A673 (cell line): Measurements from ENCODE around the gene CPB1. TPM values are rescaled to one million over a fixed set of nuclear protein-coding genes. Genes with fewer than 3 reads are reported as not detected.

Experiments used
- BruUV-seq: library from RNA; stranded (reverse); fragments of 400-500 nt; replicated peaks from 2 replicates; lab custom pipeline; 2021; lab: Mats Ljungman, UMichigan
- CTCF ChIA-PET: fragments of 300-600 bp; sonication (Branson Sonifier 250); formaldehyde crosslinking; loops from one replicate; lab custom pipeline; 2022; ENCODE audit warnings: antibody characterized with exemption; lab: Charles Lee
- POLR2A ChIA-PET: fragments of 300-600 bp; sonication (Branson Sonifier 250); formaldehyde crosslinking; loops from one replicate; lab custom pipeline; 2022; ENCODE audit warnings: antibody characterized with exemption; ENCODE audit not compliant: low non-redundant PET; lab: Charles Lee
- DNase-seq: peaks from one replicate; pipeline ENCODE4 v3.0.0-alpha.2; 2015; ENCODE audit warnings: low spot score
- H3K27ac ChIP-seq: fragments of 200-600 bp; sonication (generic); 2 replicates; pipeline ENCODE4 v1.5.1; 2016; ENCODE audit warnings: mixed run types, low read depth, mild to moderate bottlenecking, mixed read lengths, antibody characterized with exemption, low read length; ENCODE audit not compliant: poor library complexity, severe bottlenecking
- H3K27me3 ChIP-seq: fragments of 200-600 bp; sonication (generic); replicated peaks from 2 replicates; pipeline ENCODE4 v1.6.1; 2017; ENCODE audit warnings: mixed run types, low read depth, mild to moderate bottlenecking, mixed read lengths, antibody characterized with exemption, low read length; ENCODE audit not compliant: insufficient read depth, poor library complexity
- H3K36me3 ChIP-seq: fragments of 200-600 bp; sonication (generic); 2 replicates; pipeline ENCODE4 v1.6.1; 2016; ENCODE audit warnings: mixed run types, mild to moderate bottlenecking, mixed read lengths, antibody characterized with exemption, low read length; ENCODE audit not compliant: insufficient read depth, poor library complexity, severe bottlenecking
- H3K4me1 ChIP-seq: fragments of 200-600 bp; sonication (generic); 2 replicates; pipeline ENCODE4 v1.6.1; 2017; ENCODE audit warnings: mixed run types, mild to moderate bottlenecking, mixed read lengths, antibody characterized with exemption, low read length; ENCODE audit not compliant: insufficient read depth, poor library complexity, severe bottlenecking
- H3K4me3 ChIP-seq: fragments of 200-600 bp; sonication (generic); 2 replicates; pipeline ENCODE4 v1.5.1; 2016; ENCODE audit warnings: low read depth, mixed run types, mild to moderate bottlenecking, mixed read lengths, low read length; ENCODE audit not compliant: poor library complexity, severe bottlenecking
- H3K9me3 ChIP-seq: fragments of 200-600 bp; sonication (generic); 2 replicates; pipeline ENCODE4 v1.6.1; 2016; ENCODE audit warnings: mixed run types, low read depth, mild to moderate bottlenecking, mixed read lengths, antibody characterized with exemption, low read length; ENCODE audit not compliant: poor library complexity, severe bottlenecking
- CTCF ChIP-seq: fragments of 300-800, 200-600 bp; sonication (generic); conservative IDR thresholded peaks from 2 replicates; pipeline ENCODE4 v1.5.1; 2017; ENCODE audit warnings: low read depth, mild to moderate bottlenecking, antibody characterized with exemption, low read length, moderate library complexity, mixed read lengths
- EZH2 ChIP-seq: fragments of 200-600 bp; sonication (generic); IDR thresholded peaks from 2 replicates; pipeline ENCODE4 v1.6.1; 2017; ENCODE audit warnings: borderline replicate concordance, low read depth, mild to moderate bottlenecking, mixed read lengths, antibody characterized with exemption, low read length; ENCODE audit not compliant: poor library complexity, severe bottlenecking
- intact Hi-C: fragments of 100-400 bp; cut with micrococcal nuclease; formaldehyde crosslinking; loops from one replicate; pipeline ENCODE4 v1.10.0; 2022; ENCODE audit not compliant: unreplicated experiment
- total RNA-seq: library from RNA; stranded (reverse); gene quantifications from 2 replicates; pipeline ENCODE4 v1.2.3, GENCODE V29; 2021

CPB1 gene
- total RNA-seq, 1 experiment from 2014 or later, result not detected

GRCh38 chr3:148863297-148863696, 35.7 kb downstream of the CPB1 start:
- no peaks in the 10 kb centered on the region for H3K36me3 ChIP-seq
- TF ChIP-seq CTCF, result no peak
- no peak for DNase-seq
- no peak overlapping the region for H3K4me3 ChIP-seq
- no peaks in the 10 kb centered on the region for H3K27me3 ChIP-seq
- CTCF ChIA-PET, result no interaction called here
- no peaks in the 10 kb centered on the region for H3K9me3 ChIP-seq
- intact Hi-C loops, result loop anchor here (10.0 kb wide), 1 partner anchor 478 kb away; no protein-coding TSS in a partner anchor
- BruUV-seq, result no TSS peak
- no peaks in the 10 kb centered on the region for H3K4me1 ChIP-seq
- H3K27ac ChIP-seq, result no peak overlapping the region
- POLR2A ChIA-PET, result no interaction called here

DNA sequence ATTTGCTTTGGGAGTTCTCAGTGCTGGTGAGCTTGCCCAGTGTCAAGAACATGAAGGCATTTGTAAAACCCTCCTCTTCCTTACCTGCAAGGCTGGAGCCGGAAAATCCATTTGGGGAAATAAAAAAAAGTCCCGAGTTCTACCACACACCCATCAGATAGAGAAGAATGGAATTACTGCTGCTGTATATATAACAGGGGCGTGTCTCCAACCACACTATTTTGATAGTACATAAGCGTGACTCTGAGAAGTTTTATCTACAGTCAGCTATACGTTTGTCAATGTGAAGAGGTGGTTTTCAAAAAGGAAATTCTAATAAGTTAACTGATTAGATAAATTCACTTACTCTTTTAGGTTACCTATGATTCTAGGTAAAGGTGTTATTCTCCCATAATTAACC, 36.2 kb downstream of the CPB1 start:
- Histone ChIP-seq H3K4me1 (no peaks in the 10 kb centered on the region), H3K27ac (no peak overlapping the region), H3K9me3 (no peaks in the 10 kb centered on the region), H3K4me3 (no peak overlapping the region), H3K27me3 (no peaks in the 10 kb centered on the region), H3K36me3 (no peaks in the 10 kb centered on the region)
- BruUV-seq, result no TSS peak
- no peak for DNase-seq
- intact Hi-C loops, result loop anchor here (10.0 kb wide), 1 partner anchor 479 kb away; no protein-coding TSS in a partner anchor
- ChIA-PET CTCF (no interaction called here), POLR2A (no interaction called here)
- TF ChIP-seq CTCF (no peak), EZH2 (no peak)

DNA sequence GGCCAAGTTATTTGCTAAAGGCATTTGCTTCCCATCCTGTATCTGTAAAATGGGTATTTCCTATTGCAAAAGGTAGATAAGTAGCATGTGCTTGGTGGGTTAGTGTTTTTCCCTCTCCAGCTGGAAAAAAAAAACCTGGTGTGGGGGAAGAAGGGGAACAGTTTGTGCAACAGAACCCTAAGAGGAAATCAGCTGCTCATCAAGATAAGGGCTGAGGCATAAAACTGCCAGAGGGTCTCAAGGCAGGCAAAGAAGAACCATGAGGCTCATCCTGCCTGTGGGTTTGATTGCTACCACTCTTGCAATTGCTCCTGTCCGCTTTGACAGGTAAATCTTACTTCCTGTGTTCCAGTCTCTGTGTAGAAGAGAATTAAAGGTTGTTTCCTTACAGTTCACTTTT, 37.4 kb downstream of the CPB1 start, which contains the start of gene CPA3:
Gene CPA3, plus strand, starts transcription at position 248 of the 400 bp plus-strand sequence. Its CDS starts 12 bp downstream, at position 260.
- BruUV-seq, result no TSS peak
- Histone ChIP-seq H3K27me3 (no peaks in the 10 kb centered on the region), H3K4me1 (no peaks in the 10 kb centered on the region), H3K9me3 (no peaks in the 10 kb centered on the region), H3K36me3 (no peaks in the 10 kb centered on the region), H3K27ac (no peak within 1 kb of the TSS), H3K4me3 (no peak within 1 kb of the TSS)
- DNase-seq, result no peak
- ChIA-PET CTCF (no interaction called here), POLR2A (no interaction called here)
- intact Hi-C loops, result loop anchor here (10.0 kb wide), 1 partner anchor 480 kb away; no protein-coding TSS in a partner anchor
- TF ChIP-seq CTCF (no peak), EZH2 (no peak)
